NCI-H1105 treated with DMSO at 0.1 percent for 48 hours (cell line): Measurements from ENCODE around the gene ALDH1A1.

Source experiments
- DNase-seq: peaks from one replicate; lab custom pipeline; 2025; lab: John Stamatoyannopoulos, UW

Gene ALDH1A1

DNA sequence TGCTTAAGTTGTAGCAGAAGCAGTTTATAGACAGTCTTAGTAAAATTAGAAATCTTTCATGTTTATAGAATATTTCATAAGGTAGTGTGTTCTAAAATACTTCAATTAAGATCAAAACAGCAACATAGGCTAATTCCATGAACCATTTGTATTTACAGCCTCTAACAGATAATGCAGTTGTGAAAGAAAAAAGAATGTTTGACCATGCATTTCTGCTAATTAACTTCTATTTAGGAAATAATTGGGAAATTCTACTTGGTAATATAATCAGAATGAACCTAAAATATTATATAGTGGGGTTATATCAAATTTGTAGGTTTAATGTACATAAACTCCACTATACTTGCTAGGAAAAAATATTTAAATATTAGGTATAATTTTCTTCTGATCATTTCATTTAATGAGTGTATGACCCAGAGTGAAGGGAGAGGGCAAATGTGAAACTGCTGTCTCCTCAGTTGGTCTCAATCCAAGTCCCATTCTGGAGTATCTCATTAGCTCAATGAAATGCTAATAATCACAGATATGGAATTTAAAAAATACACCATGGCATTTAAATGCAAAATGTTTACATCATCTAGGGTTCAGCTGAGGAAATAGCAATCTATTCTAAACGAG is 34.9 kb downstream of the ALDH1A1 start:
- DNase-seq: peak; percentile 11

DNA sequence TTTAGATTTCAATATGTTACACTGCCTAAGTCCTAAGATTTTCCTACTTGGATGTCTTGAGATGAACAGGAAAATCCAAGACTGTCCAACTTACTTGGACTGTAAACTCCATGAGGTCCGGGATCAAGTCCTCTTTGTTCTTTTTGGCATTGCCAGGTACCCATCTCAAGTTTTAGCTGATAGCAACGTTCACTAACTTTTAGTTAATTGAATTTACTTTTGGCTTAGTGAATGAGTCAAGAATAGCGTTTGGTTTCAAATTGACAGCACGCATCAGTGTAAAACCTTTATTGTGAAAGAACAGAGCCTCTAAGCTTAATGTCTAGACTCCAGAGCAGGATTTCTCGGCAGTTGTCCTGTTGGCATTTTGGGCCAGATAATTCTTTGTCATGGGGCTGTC is 37.2 kb downstream of the ALDH1A1 start:
- no peak for DNase-seq

DNA sequence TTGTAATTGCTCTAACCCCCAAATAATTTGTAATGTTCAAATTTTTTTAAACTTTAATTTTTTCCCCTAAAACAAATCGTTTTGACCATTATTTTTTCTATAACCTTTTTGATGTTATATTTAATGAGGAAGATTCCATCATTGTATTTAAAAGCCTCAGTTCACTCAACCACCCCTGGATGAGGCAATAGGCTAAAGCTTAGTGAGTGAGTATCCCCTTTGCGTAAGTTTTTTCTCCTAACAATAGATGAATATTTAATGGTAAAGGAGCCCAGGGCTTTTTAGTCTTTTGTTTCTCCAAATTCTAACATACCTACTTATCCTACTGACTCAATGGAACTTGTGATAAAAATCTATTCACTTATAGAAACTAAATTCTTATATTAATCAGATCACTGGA is 38.1 kb downstream of the ALDH1A1 start:
- no peak for DNase-seq

DNA sequence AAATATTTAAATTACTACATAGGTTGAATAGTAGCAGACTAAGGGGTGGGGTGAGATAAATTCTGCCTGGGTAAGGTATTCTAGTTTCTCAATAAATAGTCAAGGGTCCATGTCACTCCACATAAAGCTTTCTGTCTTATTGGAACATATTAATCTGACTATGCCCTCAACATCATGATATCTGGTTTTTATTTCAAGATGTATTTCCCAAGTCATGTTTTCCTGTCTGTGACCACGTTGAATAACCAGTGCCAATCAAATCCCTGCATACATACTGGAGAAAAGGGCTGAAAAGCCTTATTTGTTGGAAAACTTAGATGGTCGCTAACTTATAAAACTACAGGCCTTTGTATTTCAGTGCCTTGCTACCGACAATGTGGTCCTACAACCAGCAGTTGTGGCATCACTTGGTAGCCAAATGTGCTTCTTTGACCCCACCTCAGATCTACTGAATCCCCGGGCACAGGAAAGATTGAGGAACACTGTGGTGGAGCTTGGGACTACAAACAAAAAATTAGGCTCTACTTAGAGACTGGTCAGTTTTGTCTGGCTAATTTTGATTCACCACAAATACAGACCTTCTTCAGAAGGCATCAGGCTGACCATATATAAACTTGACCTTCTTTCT is 39.4 kb downstream of the ALDH1A1 start:
- no peak for DNase-seq

DNA sequence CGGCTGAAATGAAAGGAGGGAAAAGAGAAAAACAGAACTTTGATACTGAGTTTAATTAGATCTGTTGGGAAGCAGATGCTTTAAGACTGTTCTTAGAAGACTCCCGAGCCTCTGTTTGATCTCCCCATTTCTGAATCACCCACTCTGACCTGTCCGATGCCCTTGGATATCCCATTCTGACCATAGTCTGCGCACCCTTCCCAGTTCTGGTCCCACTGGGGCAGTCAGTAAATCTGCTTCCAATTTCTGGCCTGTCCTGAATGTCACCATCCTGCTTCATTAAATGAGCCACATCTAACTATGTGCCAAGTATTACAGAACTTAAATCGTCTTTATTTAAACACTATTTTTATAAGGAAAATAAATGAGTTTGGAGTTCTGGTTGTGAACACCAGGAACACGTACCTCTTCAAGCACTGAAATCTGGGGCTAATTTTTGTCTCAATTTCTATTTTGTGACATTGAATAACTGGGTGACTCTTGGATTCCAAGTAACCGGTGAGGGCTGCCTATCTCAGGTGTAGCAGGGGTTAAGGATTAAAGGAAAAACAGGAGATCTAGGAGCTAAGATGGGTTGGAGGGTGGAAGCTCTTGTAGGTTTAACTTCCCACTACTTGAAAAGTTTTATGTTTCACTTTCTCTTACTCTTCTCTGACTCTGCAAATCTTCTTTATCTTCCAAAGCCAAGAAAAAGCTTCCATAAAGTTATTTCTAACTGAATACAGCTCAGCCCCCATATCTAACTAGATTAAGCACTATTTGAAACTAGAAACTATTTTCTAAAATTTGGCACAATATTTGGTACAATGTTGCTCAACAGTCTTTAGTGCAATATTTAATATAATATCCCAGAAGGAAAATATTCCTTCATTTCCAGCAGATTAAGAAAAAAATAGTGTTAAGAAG is 40.1 kb downstream of the ALDH1A1 start:
- no peak for DNase-seq

DNA sequence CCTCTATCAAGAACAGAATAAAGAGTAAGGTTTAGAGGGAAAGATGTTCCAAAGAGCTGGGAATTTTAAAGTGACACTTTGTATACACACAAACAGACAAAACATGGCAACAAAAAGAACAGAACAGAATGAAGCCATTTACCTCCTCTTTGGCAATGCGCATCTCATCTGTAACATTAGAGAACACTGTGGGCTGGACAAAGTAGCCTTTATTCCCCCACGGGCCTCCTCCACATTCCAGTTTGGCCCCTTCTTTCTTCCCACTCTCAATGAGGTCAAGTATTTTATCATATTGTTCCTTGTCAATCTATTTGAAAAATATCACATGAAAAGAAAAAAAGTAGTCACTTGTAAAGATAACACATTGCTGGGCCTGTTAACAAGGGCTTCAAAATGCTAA is 41.0 kb downstream of the ALDH1A1 start:
- DNase-seq: no peak

DNA sequence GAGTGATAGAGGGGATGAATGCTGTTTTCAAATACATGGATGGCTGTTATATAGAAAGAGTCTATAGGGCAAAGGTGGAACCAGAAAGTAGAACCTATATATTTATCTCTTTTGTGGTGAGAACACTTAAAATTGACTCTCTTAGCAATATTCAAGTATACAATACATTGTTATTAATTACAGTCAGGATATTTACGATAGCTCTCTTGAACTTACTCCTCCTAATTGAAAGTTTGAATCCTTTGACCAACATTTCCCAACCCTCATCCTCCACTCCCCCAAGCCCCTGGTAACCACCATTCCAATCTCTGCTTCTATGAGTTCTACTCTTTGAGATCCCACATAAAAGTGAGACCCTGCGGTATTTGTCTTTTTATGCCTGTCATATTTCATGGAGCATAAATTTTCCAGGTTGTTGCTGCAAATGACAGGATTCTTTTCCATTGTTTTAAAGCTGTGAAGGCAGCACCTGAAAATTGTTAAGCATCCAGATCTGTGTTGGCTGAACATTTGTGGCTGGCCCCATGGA is 41.5 kb downstream of the ALDH1A1 start:
- no peak for DNase-seq

DNA sequence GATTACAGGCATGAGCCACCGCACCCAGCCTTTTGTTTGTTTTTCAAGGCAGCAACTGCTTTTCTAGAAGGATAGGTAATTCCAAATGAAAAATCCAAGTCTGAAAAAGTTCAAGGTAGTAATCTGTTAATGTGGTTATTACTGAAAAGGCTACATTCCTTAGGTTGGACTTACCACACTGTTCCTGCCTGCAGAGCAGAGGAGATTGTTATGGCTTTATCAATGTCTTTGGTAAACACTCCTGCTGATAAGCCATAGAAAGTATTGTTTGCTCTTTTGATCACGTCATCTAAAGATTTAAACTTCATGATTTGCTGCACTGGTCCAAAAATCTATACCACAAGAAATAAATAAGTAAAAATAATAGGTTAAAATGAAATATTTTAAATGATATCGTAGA is 43.4 kb downstream of the ALDH1A1 start:
- no peak for DNase-seq

DNA sequence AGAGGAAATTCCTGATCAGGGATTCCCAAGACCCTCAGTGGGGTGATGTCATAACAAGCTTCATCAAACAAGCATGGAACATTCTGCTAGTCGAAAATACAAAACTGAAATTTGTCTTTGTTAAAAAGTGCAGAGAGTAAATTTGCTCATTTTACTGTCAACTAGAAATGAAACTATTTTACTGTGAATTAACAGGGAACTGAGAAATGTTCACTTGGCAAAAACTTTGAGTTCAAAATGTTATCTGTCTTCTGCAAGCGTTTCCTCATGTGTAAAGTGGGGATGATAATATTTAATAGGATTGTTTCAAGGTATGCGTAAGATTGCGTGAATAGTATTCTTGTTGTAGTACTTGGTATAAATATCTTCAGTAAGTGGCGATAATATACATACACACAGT is 45.4 kb downstream of the ALDH1A1 start:
- DNase-seq: no peak

DNA sequence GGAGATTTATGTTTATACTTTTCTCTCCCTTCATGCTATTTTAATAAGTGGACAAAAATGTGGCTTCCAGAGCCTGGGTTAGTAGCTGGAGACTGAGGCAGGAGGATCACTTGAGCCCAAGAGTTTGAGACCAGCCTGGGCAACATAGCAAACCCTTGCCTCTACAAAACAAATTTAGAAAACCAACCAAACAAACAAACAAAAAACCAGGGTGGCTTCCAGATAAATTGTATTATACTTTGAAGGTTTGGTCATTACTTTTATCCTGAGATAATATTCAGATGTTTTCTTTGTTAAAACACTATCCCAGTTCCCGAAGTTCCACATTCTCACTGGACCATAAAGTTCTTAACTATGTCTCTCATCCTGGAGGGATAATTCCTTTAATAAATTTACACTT is 46.0 kb downstream of the ALDH1A1 start:
- DNase-seq: no peak

DNA sequence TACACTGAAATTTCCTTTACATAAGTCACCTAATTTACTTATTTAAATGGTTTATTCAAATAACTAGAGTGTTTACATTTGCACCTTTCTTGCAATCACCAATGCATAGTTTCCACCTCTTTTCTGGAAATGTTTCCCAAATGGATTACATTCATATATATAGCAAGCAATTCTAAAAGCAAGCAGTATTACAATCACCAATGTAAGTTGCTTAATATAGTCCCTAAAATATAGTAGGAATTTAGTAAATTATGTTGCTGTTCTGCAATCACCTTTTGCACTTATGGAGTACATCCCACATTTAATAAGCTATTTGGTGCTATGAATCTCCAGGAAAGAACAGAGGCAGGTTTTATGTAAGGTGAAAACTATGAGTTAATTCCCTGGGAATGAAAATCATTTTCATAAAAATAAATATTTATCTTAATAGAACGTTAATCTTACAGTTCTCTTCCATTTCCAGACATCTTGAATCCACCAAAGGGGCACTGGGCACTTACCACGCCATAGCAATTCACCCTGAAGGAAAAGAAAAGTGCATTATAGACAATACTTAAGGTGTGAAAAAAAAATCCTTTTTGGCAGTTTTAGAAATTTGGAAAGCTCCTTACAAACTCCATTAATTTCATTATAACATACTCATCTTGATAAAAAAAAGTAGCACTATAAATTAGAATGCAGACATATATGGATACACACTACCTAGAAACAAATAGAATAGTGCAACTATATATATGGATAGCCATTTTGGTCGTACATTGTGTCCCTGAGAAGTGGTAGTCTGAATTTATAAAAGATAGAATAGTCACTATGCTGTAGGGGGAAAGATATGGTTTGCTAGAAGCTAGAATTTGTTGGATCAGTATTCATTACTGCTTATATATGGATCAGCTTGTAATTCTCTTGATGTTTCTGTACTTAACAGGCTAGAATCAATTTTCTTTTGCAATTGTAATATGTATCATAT is 47.1 kb downstream of the ALDH1A1 start:
- DNase-seq: peak; percentile 30

DNA sequence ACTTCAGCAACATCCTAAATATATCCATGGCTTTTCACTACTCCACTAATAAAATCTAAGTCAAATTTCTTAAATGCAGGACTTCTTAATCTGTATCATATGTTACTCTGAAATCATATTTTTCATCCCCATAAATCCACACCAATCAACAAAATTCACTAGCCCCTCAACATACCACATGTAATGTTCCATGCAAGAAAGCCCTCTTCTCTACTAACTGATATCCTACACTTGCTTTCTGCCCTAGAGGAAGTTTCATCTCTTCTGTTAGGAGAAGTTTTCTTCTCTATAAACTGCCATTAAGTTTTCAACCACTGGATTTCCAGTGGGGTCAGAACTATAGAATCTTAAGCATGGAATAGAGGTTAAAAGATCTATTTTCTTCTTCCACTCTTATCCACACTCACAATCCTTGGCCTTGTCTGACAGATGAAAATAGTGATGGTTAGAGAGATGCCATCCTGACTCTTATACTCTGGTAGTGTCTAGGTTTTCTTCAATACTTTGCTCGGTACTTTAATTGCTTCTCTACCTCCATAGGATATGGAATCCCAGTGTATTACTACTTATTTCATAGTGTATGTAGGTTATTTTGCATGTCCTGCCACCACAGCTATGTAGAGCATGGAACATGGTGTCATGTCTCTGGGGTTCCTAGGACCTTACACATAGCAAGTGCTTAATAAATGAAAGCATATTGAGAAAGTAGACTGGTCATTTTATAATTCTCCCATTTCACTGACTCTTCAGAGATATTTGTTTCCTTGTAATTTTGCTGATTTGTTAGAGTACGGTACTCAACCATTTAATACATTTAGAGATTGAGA is 48.4 kb downstream of the ALDH1A1 start:
- no peak for DNase-seq

DNA sequence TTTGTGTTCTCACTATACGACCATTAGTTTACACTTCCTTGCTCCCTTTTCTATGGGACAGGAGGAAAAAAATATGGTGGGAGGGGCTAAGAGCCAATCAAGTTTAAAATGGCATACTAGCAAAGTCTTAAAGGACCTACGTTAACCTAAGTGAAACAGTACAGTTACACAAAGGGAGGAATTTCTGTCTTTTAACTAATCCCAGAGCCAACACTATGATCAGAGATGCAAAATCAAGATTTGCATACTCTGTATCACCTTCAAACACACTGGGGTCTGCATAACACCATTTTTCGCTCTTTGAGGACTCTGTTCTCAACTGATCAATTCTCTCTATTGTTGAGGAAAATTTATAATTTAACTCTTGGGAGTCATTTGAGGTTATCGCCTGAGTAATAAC is 49.8 kb downstream of the ALDH1A1 start:
- DNase-seq: no peak

DNA sequence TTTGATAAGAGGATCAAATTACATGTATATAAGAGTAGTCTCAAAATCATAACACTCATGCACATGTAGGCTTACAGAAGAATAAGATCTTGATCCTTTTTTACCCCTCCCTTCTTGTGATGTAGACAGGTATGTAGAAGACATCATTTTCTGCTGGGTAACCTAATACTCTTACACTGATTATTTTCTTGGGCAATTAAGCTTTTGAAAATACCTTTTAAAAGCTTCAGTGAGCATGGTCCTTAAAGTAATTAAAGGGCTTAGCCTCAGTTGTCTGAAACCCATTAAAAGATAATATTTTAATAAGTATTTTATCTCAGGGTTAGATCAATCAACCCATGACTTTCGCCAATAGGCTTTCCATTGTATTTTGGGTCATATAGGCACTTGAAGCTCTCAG is 50.6 kb downstream of the ALDH1A1 start:
- peak; percentile 44 for DNase-seq

DNA sequence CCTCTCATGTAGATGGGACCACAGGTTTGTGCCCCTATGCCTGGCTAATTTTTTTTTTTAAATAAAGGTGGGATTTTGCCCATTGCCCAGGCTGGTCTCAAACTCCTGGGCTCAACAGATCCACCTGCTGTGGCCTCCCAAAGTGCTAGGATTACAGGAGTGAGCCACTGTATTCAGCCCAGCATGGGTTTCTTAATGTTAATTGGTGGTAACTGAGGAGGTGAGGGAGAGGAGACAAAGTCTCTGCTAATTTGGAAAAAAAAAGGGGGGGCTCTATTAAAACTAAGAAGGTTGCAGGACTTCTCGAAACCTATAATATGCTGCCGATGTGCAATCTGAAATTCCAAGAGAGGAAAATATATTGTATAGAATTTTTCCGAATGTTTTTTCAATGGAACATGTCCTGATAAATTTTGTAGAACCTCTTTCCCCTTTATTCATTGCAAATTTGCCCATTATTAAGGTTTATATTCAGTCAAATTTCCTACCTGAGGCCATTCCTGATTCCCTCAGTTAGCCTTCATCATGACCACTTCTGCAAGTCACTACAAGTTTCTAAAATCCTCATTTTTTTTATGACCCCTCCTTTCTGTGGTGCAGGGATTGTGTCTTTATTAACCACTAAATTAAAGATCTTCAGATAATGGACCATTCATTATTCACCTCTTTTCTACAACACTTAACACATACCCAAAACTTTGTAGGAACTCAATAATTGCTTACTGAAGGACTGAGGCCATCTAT is 52.9 kb downstream of the ALDH1A1 start:
- no peak for DNase-seq

DNA sequence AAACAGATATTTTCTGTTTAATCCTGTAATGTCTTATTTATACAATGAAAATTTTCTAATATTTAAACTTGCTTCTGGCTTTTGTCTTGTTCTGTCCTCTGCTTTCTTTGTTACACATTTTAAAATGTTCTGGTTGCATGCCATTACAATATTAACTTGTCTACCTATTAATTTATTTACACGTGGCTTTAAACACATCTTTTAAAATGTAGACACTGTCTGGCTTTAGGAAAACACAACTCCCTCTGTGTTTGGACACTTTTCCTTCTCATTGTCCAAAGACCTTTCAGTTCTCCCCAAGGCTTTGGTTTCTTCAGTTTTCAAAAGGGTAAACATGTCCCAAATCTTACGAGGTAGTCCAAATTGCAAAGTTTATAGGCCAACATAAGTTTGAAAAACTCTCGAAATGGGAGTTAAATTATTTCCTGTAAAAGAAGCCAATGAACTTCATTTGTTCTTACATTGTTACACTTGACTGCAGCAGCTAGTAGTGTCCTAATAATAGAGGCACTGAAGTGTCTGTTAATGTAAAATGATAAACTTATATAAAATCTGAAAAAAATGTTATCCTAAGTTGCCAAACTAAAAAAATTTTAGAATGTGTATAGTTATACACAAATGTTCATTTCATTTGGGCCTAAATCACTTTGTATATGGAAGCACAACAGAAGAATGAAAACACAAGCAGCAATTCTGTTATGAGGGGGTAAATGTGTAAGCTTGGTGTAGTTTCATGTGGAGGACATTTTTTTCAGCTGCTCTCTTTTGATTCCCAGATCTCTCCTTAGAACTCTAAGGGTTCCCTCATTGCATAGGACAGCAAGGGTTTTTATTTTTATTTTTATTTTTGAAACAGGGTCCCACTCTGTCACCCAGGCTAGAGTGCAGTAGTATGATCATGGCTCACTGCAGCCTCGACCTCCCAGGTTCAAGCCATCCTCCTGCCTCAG is 53.8 kb downstream of the ALDH1A1 start:
- no peak for DNase-seq

DNA sequence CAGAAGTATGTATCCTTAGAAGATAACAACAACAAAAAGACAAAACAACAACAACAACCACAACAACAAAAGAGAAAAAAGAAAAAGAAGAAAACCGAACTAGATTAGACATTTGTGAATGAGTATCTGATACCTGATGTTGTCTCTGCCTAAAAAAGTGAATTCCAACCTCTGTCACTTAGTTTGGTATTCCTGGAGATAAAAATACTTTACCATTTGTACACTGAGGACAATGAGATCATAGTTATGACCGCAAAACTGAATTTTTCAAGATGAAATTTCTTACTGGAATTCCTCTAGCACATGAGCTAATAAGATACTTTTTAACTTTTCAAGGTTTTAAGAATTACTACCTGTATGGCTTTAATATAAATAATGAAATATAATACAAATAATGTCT is 54.5 kb downstream of the ALDH1A1 start:
- DNase-seq: no peak

DNA sequence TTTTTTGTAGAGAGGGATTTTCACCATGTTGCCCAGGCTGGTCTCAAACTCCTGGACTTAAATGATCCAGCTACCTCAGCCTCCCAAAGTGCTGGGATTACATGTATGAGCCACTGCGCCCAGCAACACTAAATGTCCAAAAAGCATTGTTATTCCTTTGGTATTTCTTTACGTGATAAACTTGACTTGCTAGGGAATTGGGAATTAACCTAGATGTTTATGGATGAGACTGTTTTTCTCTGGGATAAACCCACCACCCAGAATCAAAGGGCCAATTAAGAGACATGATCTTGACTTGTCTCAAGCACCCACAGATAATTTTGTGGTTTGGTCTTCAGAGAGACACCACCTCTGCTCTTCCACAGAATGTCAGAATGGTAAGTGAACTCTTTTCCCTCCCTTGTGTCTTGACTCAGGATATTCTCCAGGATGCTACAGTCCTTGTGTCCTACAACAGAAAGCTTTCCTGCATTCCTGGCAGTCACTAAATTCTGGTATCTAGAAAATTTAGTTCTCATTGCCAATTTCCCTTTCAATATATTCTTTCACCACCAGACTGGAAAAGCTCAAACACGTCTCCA is 55.7 kb downstream of the ALDH1A1 start:
- no peak for DNase-seq

DNA sequence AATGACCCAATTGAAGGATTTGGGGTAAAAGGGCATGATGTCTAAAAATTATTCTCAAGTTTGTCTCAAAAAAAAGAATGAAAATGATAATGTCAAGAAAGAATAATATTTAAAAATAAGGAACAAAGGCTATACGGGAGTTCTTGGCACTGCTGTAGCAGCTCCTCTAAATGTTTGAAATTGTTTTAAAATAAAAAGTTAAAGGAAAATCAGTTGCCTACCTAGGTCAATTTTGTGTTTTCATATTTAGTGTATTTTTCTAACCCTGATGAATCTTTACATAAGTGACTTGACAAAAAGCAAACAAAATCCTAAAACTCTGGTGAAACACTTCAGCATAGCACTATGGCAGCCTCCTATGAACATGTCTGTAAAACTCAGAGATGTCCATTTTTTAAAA is 56.4 kb downstream of the ALDH1A1 start:
- DNase-seq: no peak
